ENCODE results near the gene ST6GALNAC6.
"Not testable (repeated sequence)": the region's sequence is repeated elsewhere in the genome, so short reads cannot be mapped to it uniquely, and the experiment has no call there.

DNA sequence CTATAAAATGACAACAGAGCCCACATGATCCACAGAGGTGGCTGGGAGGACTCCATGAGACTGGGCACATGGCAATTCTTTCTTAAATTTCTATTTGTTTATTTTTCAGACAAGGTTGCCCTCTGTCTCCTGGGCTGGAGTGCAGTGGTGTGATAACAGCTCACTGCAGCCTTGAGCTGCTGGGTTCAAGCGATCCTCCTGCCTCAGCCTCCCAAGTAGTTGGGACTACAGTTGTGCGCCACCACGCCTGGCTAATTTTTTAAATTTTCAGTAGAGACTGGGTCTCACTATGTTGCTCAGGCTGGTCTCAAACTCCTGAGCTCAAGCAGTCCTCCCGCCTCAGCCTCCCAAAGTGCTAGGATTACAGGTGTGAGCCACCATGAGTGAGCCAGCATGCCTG, 53.8 kb downstream of the ST6GALNAC6 start:
- TF ChIP-seq, protein P1, sequence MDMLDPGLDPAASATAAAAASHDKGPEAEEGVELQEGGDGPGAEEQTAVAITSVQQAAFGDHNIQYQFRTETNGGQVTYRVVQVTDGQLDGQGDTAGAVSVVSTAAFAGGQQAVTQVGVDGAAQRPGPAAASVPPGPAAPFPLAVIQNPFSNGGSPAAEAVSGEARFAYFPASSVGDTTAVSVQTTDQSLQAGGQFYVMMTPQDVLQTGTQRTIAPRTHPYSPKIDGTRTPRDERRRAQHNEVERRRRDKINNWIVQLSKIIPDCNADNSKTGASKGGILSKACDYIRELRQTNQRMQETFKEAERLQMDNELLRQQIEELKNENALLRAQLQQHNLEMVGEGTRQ (IDR thresholded peaks at IDR 0.05): not testable (repeated sequence)
- TF ChIP-seq, protein P2, sequence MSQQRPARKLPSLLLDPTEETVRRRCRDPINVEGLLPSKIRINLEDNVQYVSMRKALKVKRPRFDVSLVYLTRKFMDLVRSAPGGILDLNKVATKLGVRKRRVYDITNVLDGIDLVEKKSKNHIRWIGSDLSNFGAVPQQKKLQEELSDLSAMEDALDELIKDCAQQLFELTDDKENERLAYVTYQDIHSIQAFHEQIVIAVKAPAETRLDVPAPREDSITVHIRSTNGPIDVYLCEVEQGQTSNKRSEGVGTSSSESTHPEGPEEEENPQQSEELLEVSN (IDR thresholded peaks at IDR 0.05; ENCODE audit: borderline replicate concordance, low read depth): not testable (repeated sequence)
- TF ChIP-seq POLR2A (IDR thresholded peaks at IDR 0.05; ENCODE audit: low read length); CBX8 (IDR thresholded peaks at IDR 0.05); HOXA7 (CRISPR knock-in tag; IDR thresholded peaks at IDR 0.05): not testable (repeated sequence)
- TF ChIP-seq, protein P3, sequence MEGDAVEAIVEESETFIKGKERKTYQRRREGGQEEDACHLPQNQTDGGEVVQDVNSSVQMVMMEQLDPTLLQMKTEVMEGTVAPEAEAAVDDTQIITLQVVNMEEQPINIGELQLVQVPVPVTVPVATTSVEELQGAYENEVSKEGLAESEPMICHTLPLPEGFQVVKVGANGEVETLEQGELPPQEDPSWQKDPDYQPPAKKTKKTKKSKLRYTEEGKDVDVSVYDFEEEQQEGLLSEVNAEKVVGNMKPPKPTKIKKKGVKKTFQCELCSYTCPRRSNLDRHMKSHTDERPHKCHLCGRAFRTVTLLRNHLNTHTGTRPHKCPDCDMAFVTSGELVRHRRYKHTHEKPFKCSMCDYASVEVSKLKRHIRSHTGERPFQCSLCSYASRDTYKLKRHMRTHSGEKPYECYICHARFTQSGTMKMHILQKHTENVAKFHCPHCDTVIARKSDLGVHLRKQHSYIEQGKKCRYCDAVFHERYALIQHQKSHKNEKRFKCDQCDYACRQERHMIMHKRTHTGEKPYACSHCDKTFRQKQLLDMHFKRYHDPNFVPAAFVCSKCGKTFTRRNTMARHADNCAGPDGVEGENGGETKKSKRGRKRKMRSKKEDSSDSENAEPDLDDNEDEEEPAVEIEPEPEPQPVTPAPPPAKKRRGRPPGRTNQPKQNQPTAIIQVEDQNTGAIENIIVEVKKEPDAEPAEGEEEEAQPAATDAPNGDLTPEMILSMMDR (IDR thresholded peaks at IDR 0.05): not testable (repeated sequence)
- TF ChIP-seq, protein P4, sequence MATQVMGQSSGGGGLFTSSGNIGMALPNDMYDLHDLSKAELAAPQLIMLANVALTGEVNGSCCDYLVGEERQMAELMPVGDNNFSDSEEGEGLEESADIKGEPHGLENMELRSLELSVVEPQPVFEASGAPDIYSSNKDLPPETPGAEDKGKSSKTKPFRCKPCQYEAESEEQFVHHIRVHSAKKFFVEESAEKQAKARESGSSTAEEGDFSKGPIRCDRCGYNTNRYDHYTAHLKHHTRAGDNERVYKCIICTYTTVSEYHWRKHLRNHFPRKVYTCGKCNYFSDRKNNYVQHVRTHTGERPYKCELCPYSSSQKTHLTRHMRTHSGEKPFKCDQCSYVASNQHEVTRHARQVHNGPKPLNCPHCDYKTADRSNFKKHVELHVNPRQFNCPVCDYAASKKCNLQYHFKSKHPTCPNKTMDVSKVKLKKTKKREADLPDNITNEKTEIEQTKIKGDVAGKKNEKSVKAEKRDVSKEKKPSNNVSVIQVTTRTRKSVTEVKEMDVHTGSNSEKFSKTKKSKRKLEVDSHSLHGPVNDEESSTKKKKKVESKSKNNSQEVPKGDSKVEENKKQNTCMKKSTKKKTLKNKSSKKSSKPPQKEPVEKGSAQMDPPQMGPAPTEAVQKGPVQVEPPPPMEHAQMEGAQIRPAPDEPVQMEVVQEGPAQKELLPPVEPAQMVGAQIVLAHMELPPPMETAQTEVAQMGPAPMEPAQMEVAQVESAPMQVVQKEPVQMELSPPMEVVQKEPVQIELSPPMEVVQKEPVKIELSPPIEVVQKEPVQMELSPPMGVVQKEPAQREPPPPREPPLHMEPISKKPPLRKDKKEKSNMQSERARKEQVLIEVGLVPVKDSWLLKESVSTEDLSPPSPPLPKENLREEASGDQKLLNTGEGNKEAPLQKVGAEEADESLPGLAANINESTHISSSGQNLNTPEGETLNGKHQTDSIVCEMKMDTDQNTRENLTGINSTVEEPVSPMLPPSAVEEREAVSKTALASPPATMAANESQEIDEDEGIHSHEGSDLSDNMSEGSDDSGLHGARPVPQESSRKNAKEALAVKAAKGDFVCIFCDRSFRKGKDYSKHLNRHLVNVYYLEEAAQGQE (IDR thresholded peaks at IDR 0.05): not testable (repeated sequence)
- TF ChIP-seq, protein P5, sequence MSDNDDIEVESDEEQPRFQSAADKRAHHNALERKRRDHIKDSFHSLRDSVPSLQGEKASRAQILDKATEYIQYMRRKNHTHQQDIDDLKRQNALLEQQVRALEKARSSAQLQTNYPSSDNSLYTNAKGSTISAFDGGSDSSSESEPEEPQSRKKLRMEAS (IDR thresholded peaks at IDR 0.05): not testable (repeated sequence)
